Endodermal cell (in vitro differentiated cells): ENCODE results near the gene MMD. TPM values are rescaled to one million over a fixed set of nuclear protein-coding genes. Genes with fewer than 3 reads are reported as not detected.

Experiments
- DNase-seq: peaks from one replicate; pipeline ENCODE4 v3.0.0-alpha.2; 2017
- H3K27ac ChIP-seq: 2 replicates; pipeline ENCODE4 v1.5.1; 2013; ENCODE audit warnings: mild to moderate bottlenecking, low read depth, low read length, moderate library complexity
- H3K27me3 ChIP-seq: 2 replicates; pipeline ENCODE4 v1.6.1; 2013; ENCODE audit warnings: mild to moderate bottlenecking, low read length, moderate library complexity; ENCODE audit not compliant: insufficient read depth, control insufficient read depth, poor library complexity, severe bottlenecking
- H3K36me3 ChIP-seq: 2 replicates; pipeline ENCODE4 v1.7.0; 2013; ENCODE audit warnings: mild to moderate bottlenecking, low read length, moderate library complexity; ENCODE audit not compliant: control insufficient read depth, insufficient read depth
- H3K4me1 ChIP-seq: one replicate; pipeline ENCODE4 v1.7.0; 2013; ENCODE audit warnings: low read length; ENCODE audit not compliant: control insufficient read depth, insufficient read depth
- H3K4me3 ChIP-seq: 2 replicates; pipeline ENCODE4 v1.5.1; 2013; ENCODE audit warnings: mild to moderate bottlenecking, low read length, moderate library complexity
- H3K9ac ChIP-seq: 2 replicates; pipeline ENCODE4 v1.6.1; 2013; ENCODE audit warnings: mild to moderate bottlenecking, low read length, moderate library complexity; ENCODE audit not compliant: poor library complexity, severe bottlenecking; ENCODE audit errors: extremely low read depth
- H3K9me3 ChIP-seq: 2 replicates; pipeline ENCODE4 v1.6.1; 2013; ENCODE audit warnings: mild to moderate bottlenecking, low read length, moderate library complexity; ENCODE audit not compliant: control insufficient read depth
- H3K27ac Mint-ChIP-seq: 2 replicates; pipeline ENCODE4 v1.8.0; 2020; ENCODE audit warnings: mixed read lengths
- H3K27me3 Mint-ChIP-seq: 2 replicates; pipeline ENCODE4 v1.8.0; 2021; ENCODE audit warnings: mild to moderate bottlenecking, mixed read lengths; ENCODE audit not compliant: insufficient read depth
- H3K36me3 Mint-ChIP-seq: 2 replicates; pipeline ENCODE4 v1.8.0; 2020; ENCODE audit warnings: low read depth, mixed read lengths
- H3K4me1 Mint-ChIP-seq: 2 replicates; pipeline ENCODE4 v1.8.0; 2020; ENCODE audit warnings: mixed read lengths
- H3K4me3 Mint-ChIP-seq: 2 replicates; pipeline ENCODE4 v1.8.0; 2020; ENCODE audit warnings: mild to moderate bottlenecking, moderate library complexity, mixed read lengths
- H3K9me3 Mint-ChIP-seq: 2 replicates; pipeline ENCODE4 v1.8.0; 2020; ENCODE audit warnings: mild to moderate bottlenecking, mixed read lengths
- WGBS, 2 experiments: methylation state at CpG; one replicate each; pipeline versions ENCODE4 v1.1.5 to v1.1.7; 2013; ENCODE audit warnings: missing lambda C conversion rate in 2 of 2, mixed read lengths in 1 of 2; ENCODE audit not compliant: insufficient coverage in 1 of 2, insufficient read length in 1 of 2; 5-methylcytosine and 5-hydroxymethylcytosine counted together
- total RNA-seq, 2 donors: library from RNA; stranded (reverse); fragmentation: NEBNext Ultra II Directional in 1 of 2; extraction: Animal tissue kit (Norgen Biotek cat#: 25700) in 1 of 2; gene quantifications; 2 replicates in 1 of 2; 3 replicates in 1 of 2; pipeline ENCODE4 v1.2.1, GENCODE V29; 2021
- TF ChIP-seq, protein P1 (sequence below): fragments of 200-600 bp; sonication (generic); conservative IDR thresholded peaks from 2 replicates; pipeline ENCODE4 v1.5.0; 2021; ENCODE audit warnings: antibody characterized with exemption, mild to moderate bottlenecking

MMD gene
- total RNA-seq, 2 donors from 2014 or later: 40.1 to 40.2 TPM

DNA sequence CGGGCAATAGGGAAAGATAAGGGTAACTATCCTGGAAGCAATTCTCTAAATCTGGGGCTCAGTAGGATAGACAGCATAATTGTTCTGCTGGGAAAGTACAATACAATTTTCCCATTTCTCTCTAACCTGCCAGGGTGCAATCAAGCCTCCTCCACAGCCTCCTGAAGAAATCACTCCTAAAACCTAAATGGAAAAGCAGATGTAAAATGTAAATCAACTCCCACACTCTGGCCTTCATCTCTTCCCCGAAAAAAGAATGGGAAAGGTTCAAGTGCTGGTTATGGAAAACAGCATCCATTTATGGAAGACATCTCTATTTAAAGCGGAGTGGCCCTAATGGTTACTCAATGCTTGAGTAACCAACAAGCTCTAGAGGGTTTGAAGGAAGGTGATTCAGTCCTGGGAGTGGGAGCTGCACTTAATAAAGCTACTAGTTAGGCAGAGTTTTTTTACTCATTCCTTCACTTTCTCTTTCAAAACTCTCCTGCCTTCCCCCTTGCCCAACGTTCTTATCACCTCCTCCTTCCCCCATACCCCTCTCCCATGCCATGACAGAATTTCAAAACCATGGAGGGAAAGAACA lies 5.1 kb downstream of the MMD start:
- H3K4me3 ChIP-seq: no peak overlapping the region

DNA sequence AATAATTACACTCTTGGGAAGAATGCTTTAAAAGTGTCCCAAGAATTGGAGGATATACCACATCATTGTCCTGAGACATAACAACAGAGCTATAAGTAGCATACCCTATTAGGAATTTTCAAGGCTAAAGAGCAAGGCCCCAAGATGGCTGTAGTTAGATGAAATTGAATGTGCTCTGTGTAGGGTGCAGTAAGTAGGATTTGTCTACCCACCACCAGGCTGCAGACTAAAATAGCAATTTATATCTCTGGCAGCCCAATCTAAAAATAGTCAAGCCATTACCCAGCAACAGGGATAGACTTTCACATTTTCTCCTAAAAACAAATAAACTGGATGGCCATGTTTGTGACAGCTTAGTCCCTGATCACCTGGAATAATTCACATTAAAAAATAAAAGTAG lies 5.6 kb downstream of the MMD start:
- no peaks in the 10 kb centered on the region for H3K9me3 Mint-ChIP-seq
- no peak overlapping the region for H3K9ac ChIP-seq
- H3K4me1 ChIP-seq: no peaks in the 10 kb centered on the region
- H3K4me3 Mint-ChIP-seq: no peak overlapping the region
- H3K27me3 ChIP-seq: no peaks in the 10 kb centered on the region
- no peak overlapping the region for H3K4me3 ChIP-seq
- no peaks in the 10 kb centered on the region for H3K27me3 Mint-ChIP-seq
- peaks cover 53% of the 10 kb centered on the region for H3K36me3 Mint-ChIP-seq
- peaks cover 6% of the 10 kb centered on the region for H3K9me3 ChIP-seq
- peaks cover 20% of the 10 kb centered on the region for H3K4me1 Mint-ChIP-seq
- no peak for DNase-seq
- TF ChIP-seq, protein P1, sequence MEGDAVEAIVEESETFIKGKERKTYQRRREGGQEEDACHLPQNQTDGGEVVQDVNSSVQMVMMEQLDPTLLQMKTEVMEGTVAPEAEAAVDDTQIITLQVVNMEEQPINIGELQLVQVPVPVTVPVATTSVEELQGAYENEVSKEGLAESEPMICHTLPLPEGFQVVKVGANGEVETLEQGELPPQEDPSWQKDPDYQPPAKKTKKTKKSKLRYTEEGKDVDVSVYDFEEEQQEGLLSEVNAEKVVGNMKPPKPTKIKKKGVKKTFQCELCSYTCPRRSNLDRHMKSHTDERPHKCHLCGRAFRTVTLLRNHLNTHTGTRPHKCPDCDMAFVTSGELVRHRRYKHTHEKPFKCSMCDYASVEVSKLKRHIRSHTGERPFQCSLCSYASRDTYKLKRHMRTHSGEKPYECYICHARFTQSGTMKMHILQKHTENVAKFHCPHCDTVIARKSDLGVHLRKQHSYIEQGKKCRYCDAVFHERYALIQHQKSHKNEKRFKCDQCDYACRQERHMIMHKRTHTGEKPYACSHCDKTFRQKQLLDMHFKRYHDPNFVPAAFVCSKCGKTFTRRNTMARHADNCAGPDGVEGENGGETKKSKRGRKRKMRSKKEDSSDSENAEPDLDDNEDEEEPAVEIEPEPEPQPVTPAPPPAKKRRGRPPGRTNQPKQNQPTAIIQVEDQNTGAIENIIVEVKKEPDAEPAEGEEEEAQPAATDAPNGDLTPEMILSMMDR: no peak
- H3K27ac Mint-ChIP-seq: no peak overlapping the region
- peaks cover 45% of the 10 kb centered on the region for H3K36me3 ChIP-seq
- no peak overlapping the region for H3K27ac ChIP-seq

More for the DNA sequence above, 5.1 kb downstream of the MMD start:
- Mint-ChIP-seq H3K36me3 (peaks cover 48% of the 10 kb centered on the region), H3K9me3 (no peaks in the 10 kb centered on the region), H3K27me3 (no peaks in the 10 kb centered on the region), H3K4me1 (peaks cover 20% of the 10 kb centered on the region), H3K4me3 (no peak overlapping the region), H3K27ac (no peak overlapping the region)
- no peak overlapping the region for H3K9ac ChIP-seq
- 55 to 89% methylated on average over 2 to 4 of the region's 4 CpGs for WGBS, 2 experiments
- TF ChIP-seq, protein P1: no peak
- DNase-seq: no peak
- no peak overlapping the region for H3K27ac ChIP-seq
- peaks cover 39% of the 10 kb centered on the region for H3K36me3 ChIP-seq
- H3K27me3 ChIP-seq: no peaks in the 10 kb centered on the region
- peaks cover 6% of the 10 kb centered on the region for H3K9me3 ChIP-seq
- H3K4me1 ChIP-seq: no peaks in the 10 kb centered on the region

DNA sequence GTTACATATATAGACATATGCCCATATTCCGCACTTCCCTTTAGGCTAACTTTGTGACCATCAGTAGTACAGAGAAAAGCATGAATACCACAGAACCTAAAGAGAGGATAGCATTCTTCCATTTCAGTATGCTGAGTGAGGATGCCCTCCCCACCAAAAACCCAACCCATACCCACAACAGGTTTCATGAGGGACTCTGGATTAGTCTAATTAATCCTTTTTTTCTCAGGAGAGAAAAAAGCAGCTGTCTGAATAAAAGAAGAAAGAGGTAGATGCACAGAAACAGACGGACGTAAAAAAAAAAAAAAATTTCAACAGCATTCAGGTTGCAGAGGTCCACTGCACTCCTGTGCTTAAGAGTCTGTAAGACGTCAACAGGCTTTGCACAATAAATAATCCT lies 6.7 kb downstream of the MMD start:
- H3K36me3 Mint-ChIP-seq: peaks cover 62% of the 10 kb centered on the region
- H3K4me1 Mint-ChIP-seq: peaks cover 13% of the 10 kb centered on the region
- Histone ChIP-seq H3K9me3 (peaks cover 6% of the 10 kb centered on the region), H3K27ac (no peak overlapping the region), H3K9ac (no peak overlapping the region), H3K4me1 (no peaks in the 10 kb centered on the region), H3K27me3 (no peaks in the 10 kb centered on the region), H3K36me3 (peaks cover 55% of the 10 kb centered on the region), H3K4me3 (no peak overlapping the region)
- H3K9me3 Mint-ChIP-seq: no peaks in the 10 kb centered on the region
- TF ChIP-seq, protein P1: no peak
- 87% methylated on average over 4 of the region's 4 CpGs; no CpG with 5 or more reads in 1 of the 2 experiments for WGBS, 2 experiments
- DNase-seq: no peak
- H3K4me3 Mint-ChIP-seq: no peak overlapping the region
- no peaks in the 10 kb centered on the region for H3K27me3 Mint-ChIP-seq
- H3K27ac Mint-ChIP-seq: no peak overlapping the region
